ENCODE results near the gene MROH2A. TPM values are rescaled to one million over a fixed set of nuclear protein-coding genes. Genes with fewer than 3 reads are reported as not detected.

Gene MROH2A
- total RNA-seq, 1 donor from 2014 or later: 9.3 TPM

DNA sequence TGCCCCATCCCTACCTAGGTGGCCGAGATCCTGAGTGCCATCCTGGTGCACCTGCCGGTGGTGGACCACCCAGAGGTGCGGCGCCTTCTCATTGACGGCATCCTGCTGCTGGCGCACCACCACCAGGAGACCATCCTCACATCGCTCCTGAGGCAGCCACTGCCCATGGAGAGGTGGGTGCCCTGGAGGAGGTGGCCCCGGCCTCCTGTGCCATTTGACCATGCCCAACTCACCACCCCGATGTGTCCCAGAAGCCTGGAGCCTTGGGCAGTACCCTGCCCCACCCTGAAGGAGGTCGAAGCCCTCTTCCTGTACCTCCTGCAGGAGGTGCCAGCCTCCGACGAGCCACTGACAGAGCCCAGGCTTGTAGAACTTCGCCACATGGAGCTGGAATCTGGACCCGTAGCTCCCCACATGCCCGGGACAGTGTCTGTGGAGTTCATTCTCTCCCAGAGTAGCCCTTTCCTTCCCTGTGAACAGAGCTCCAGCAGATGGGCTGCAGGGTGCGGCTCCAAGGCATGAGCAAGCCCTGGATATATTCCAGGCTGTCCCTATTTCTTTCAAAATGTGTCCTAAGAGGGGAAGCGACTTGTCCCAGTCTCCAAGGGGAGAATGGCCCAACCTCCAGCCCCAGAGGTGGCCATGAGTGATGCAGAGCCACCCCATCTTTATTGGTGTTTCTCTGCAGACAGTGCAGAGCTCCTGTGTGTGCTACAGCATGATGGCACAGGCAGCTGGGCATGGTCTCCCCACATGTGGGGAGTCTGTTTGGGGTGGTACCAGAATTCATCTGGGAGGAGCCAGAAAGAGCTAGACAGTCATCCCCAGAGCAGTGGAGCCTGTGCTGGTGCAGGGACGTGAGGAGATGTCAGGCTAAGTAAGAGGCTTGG, 42.0 kb downstream of the MROH2A start:
- no peak for DNase-seq (ENCODE audit: low spot score)

DNA sequence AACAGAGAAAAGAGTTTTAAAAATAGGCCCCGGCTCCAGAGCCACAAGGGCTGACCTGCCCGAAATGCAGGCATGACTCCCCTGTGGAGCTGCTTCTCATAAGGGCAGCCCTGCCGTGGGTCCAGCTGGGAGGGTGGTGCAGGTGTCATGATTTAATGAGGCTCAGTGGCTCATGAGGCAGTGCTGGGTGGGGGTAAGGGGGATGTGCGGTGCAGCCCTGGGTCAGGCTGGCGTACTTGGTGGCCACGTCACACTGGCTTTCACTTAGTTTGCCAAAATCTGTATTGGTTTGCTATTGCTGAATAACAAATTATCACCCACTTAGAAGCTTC, 42.6 kb downstream of the MROH2A start:
- no peak for DNase-seq (ENCODE audit: low spot score)

DNA sequence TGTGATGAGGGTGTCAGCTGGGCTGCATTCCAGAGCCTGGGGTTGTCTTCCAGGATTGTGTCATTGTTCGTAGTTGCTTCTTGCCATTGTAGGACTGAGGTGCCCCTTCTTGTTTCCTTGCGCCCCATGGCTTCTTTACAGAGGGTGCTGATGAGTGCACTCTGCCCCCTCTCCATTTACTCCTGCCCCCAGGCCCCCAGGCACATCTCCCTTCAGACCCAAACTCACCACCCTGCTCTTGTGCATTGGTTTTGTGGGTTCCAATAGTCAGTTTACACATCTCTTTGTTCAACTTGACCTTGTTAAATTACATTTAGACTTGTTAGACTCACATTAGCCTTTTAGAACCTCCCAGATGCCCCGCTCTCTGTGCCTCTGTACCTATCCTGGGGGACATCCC, 43.1 kb downstream of the MROH2A start:
- DNase-seq (ENCODE audit: low spot score): no peak

DNA sequence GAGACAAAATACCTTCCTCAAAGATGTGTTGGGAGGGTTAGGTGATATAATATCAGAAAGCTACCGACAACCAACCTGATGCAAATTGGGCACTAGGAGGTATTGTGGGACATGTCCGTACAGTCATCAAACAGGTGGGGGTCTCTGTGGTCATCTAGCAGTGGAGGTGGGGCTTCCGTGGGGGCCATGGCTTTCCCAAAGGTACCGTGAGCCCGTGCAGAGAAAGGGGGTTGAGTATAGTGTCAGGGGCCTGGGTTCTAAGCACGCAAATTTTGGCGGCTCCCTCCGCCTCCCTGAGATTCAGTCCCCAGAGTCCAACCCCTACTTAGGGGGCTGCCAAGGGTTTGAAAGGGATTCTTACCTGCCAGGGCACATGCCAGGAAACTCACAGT, 43.6 kb downstream of the MROH2A start:
- no peak for DNase-seq (ENCODE audit: low spot score)

DNA sequence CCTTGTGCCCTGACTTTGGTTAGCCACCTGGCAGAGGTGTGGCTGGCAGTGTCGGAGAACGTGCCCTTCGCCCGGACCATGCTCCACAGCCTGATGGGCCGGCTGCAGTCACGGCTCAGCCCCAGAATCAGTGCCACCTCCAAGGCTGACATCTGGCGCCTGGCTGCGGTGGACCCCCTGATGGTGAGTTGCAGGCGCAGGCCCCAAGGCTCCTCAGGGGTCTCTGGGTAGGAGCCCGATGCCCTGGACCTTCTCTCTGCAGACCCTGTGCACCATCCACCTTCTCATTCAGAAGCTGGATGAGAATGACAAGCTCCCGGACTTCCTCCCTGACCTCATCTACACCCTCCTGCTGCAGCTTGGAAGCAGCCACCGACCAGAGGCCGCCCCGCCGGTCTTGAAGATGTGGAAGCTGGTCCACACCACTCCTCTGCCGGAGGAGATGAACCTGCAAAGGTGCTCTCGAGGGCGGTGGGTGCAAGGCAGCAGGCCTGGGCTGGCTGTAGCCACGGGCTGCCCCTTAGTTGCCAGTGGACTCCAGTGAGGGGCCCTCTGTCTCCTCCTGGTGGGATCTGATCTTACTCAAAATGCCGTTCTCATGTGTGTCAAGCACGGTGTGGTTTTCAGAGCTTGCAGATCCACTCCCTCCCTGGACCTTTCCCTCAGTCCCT, 44.1 kb downstream of the MROH2A start:
- DNase-seq (ENCODE audit: low spot score): no peak

DNA sequence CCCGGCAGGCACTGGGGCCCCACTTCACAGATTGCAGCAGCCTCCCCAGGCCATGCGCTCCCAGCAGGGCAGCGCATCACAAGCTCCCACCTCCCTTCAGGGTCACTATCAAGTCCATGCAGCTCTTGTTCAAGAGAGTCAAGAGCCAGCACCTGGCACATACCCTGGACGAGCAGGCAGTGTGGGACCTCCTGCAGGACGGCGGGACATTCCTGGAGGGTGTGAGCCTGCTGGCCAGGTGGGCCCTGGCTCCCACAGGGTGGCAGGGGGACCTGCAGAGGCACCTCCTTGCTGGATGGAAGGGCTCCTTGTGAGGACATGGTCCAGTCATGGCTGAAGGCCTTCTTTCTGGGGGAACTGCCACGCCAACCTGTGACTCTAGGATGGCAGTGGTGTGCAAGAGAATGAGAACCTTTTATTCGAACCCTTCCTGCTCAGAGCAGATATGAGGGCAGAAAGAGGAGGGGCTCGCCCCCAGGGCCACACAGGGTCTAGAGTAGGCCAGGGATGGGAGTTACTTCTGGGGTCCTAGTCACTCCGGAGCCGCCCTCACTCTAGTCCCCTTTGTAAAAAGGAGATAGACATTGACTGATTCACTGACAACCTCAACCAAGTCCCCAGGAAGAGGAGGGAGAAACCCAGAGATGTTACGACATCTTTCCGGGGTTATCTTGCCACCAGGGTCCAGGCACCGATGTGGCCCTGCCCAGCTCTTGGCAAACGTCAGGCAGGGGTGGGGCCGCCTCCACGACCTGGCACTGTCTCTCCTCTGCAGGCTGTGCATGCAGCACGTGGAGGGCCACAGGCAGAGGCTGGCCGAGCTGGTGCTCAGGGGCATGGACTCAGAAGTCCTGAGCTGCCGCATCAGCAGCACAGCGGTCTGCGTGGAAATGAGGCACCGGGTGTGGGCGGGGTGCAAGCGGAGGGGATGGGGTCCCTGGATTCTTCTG, 44.9 kb downstream of the MROH2A start:
- DNase-seq (ENCODE audit: low spot score): no peak

DNA sequence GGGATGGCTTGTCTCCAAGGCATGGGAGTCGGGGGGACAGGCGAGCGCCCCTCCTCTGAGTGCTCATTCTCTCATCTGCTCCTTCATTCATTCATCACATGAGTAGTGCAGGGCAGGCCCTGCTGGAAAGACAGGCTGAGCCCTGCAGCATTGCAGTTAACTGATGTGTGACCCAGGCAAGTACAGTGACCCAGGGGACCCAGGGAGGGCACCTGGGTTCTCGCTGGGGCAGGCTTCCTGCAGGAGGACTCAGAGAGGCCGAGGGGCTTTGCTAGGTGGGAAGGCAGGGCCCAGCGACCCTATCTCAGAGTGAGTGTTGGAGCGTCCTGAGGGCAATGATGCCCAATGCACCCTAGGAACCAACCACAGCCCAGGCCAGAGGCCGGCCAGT, 45.6 kb downstream of the MROH2A start:
- DNase-seq (ENCODE audit: low spot score): no peak

DNA sequence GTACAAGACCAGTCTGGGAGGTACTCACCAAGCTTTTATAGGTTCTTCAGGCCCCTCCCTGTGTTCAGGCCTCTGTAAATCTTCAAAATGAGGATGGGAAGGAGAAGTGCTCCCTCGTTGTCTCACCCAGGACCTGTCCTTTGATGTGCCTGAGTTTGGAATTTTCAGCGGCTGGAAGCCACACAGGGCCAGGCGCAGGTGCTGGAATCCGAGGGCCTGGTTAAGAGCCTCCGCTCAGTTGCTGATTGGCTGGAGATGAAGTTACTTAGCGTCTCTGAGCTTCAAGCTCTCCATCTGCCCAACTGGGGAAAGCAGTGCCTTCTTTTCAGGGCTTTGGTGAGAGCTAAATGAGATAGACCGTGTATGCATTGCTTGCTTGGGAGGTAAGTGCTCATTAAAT, 46.2 kb downstream of the MROH2A start:
- no peak for DNase-seq (ENCODE audit: low spot score)

DNA sequence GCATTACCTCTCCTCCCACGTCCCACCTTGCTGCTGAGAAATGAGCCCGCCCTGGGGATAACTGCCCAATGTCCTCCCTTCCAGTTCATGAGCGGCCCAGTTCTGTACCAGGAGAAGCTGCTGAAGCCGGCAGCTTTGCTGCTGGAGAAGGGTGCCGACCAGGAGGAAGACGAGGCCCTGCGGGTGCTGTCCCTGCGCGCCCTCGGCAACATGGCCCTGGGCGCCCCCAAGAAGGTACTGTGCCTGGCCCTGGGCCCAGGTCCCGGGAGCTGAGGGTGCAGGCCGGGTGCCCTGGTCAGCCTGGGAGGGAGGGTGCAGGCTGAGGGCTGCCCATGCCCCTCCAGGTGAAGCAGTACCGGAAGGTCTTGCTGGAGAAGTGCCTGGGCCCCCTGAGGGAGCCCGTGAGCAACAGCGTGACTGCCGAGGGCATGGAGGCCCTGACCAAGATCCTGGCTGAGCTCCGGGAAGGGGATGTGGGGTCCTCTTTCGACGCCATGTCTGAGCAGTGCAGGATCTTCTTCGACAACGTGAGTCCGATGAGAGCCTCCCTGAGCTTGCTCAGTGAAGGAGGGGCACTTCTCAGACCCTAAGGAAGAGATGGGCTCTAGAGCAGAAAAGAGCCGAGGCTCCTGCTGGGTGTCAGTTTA, 50.5 kb downstream of the MROH2A start:
- no peak for DNase-seq (ENCODE audit: low spot score)

DNA sequence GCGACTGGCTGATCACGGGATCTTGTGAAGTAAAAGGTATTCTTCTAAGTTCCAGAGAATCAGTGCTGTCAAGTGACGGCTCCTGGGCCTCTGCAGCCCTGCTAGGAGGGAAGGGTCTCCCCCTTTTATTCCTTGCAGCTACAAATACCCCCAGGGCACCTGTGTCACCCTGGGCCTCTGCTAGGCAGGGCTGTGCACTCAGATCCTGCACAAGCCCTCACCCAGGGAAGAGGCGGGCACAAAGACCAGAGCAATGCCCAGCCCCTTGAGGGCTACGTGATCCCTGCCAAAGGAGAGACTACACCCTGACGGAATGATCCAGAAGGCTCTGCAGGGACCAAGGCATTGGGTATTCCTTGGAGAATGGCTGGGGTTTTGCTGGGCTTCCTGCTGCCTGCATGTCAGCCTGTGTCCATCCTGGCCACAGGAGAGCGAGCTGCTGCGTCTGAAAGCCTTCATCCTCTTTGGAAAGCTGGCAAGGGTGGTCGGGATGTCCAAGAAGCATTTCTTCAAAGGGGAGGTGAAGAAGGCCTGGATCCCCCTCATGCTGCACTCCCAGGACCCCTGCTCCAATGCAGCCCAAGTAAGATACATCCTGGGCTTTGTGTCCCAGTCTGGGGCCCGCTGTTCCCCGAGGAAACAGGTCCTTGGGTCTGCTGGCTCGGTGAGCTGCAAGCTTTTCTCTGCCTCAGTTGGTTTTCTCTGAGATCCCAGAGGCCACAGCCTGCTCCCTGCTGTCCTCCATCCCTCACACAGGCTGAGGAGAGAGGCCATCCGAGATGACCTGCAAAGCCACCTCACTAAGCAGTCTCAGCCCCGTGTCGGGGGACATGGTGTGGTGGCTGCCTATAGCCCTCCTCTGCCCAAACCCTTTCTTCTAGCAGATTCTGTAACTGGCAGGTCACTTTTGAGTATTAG, 51.3 kb downstream of the MROH2A start:
- DNase-seq (ENCODE audit: low spot score): no peak

DNA sequence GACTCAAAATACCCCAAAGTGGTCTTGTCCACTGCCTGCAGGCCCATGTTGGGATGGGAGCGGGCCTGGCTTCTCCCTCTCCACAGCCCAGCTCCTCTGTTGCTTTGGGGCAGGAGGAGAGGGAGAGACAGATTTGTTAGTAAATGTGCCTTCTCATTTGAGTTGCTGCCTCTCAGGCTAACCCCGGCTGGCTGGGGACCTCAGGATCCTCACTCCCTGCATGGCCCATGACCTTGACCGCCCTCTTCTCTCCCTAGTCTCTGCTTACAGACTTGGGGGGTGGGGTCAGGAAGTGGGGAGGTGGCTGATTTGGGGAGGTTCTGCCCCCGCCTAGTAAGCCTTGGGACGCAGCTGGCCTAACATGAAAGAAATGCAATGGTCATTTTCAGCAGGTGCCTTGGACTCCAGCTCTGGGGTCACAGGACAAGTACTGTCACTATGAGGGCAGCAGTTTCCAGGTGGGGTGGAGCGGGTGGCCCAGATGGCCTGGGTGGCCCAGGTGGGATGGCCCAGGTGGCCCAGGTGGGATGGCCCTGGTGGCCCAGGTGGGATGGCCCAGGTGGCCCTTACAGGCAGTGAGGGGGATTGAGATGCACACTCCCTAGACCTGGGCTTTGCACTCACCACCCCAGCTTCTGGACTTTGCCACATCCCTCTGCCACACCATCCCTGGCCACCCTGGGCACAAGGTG, 52.1 kb downstream of the MROH2A start:
- no peak for DNase-seq (ENCODE audit: low spot score)

DNA sequence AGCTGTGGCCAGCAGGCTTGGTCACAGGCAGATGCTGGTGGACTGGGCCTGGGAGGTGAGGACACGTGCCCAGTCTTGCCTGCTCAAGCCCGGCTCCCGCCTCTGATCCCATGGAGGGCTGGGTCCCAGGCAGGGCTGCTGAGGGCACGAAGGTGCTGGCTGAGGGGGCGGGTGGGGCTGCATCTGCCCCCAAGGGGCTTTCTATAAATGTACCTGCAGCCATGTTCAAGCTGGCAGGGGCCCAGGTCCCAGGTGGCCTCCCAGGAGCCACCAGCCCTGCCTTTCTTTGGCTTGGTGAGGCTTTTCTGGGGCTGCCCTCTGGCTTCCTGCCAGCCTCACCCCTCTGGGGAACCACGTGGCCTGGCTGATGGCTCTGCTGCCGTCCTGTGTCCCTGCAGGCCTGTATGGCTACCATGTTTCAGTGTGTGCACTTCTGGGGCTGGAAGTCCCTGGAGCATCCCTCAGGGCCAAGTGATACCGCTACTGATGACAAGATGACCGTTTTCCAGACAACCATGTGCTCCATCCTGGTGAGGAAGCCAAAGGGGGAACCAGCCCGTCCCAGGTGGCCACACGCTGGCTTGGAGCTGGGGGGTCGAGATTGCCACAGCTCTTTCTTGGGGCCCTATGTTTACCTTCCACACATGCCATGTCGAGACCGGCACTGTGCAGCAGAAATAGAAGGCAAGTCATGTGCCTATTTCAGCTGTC, 53.0 kb downstream of the MROH2A start:
- DNase-seq (ENCODE audit: low spot score): no peak

DNA sequence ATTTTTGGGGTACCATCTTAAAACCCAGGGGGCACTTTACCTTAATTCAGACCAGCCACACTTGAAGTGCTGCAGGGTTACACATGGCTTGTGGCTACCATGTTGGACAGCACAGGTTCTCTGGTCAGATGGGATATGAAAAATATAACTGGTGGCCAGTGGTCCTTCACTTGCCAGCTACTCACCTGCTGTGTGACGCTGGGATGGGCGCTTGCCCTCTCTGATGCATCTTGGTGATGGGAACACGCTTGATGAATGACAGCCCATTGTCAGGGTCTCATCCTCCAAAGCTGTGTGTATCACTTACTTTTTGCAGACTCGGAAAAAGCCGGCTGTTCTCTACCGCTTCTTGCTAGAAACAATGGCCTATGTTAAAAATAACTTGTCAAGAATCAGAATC, 53.7 kb downstream of the MROH2A start:
- no peak for DNase-seq (ENCODE audit: low spot score)

DNA sequence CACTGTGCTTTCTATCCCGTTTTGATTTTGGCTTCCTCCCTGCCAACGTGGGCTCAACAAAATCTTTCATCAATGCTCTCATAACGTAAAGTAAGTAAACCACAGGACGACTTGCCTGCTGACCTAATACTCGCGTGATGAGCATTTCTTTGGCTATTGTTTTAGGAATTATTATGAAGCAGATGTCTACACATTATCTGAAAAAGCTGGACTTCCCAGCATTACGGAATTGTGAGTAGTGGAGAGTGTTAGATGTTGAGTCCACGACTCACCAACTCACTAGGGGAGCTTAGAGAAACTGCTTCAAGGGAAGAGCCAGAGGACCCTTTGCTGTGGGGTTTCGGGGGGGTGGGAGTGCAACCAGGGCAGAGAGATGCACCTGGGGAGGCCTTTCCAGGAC, 54.3 kb downstream of the MROH2A start:
- no peak for DNase-seq (ENCODE audit: low spot score)

DNA sequence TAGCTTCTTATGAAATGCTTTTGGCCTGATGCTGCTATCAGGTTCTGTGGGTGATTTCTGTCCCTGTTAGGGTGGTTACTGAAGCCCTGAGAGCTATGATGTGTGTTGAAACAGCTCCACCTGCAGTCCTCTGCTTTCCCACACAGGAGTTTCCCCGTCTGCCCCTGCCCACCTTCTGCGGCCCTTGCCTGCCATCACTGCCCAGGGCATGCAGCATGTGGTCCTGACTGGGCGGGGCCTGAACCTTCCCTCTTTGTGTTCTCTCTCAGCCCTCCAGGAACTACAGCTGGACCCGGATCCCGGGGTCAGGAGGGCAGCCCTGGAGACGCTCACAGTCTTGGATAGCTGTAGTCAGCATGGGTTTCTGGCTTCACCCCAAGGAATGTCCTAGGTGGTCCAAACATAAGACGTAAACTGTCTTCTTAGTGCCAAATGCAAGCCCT, 54.8 kb downstream of the MROH2A start:
- DNase-seq (ENCODE audit: low spot score): no peak

DNA sequence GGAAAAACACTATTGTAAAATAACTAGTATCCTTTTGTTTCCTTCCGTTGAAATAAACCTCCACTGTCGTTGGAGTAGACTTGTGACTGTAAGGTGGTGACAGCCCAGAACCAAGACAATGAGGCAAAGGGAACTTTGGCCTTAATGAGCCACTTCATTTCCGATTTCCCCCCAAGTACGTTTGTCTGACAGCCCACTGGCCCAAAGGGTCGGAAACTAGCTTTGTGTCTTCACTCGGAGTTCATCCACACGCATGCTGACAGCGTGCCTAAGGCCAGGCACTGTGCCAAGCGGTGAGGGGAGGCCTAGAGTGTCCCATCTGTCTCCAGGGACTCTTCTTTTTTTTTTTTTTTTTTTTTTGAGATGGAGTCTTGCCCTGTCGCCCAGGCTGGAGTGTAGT, 55.2 kb downstream of the MROH2A start:
- DNase-seq (ENCODE audit: low spot score): no peak

DNA sequence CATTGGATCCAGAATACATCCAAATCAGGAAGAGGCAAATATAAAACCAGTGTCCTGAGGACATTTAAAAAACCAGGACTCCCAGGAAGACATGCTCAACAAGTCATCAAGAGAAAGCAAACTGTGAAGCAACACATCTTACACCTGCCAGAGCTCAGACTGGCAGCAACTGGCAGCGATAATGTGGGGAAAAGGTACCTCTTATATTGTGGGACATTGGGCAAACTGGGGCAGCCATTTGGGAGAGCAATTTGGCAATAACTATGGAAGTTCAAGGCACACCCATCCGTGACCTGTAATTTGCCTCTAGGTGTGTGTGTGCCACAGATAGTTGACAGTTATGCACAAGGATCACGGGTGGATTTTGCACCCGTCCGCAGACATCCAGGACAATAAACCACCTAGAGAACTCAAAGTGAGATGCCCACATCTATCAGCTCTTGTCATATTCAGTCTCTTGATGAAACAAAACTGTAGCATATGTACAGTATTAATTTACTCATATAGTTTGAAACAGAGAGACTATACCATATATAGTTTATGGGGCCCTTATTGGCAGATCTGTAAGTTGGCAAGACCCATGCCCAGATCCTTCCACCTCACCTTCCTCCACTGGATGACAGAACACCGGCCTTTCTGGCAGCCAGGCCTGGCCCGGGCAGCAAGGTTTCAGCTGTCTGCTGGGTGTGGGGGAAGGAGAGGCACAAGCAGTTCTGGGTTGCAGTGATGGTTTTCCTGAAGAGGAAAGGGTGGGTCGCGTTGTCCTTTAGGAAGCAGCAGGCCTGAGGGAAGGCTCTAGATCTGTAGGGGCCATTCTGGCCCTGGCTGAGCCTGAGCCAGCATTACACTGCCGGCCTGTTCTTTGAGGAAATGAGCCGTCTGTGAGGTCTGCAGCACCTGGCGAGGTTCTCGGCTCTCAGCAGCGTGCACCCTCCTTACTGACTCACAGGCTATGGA, 57.4 kb downstream of the MROH2A start:
- DNase-seq (ENCODE audit: low spot score): no peak

DNA sequence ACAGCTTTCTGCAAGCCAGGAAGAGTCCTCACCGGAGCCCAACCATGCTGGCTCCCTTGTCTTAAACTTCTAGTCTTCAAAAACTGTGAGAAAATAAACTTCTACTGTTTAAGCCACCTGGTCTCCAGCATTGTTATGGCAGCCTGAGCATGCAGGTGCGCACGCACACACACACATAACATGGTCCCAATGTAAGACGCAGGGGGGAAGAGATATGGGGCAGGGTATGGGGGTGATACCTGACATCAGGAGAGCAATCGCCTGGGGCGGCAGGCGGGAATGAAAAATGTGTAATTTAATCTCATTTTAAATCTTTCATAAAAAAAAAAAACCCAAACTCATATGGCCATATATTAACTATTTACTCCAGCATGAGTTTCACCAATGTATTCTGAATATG, 58.2 kb downstream of the MROH2A start:
- no peak for DNase-seq (ENCODE audit: low spot score)
